HG02571 (cell line): ENCODE measurements around the gene ASB4.
A peak's percentile ranks its signal among the peaks of the same experiment; 100 is the strongest.

ENCODE experiments used
- ATAC-seq: cut with Tn5 transposase; IDR thresholded peaks from one replicate; pipeline ENCODE4 v1.9.1; 2021; ENCODE audit warnings: mild to moderate bottlenecking, moderate library complexity; ENCODE audit not compliant: unreplicated experiment

Gene ASB4

GRCh38 chr7:95525503-95525902 lies 39.8 kb downstream of the ASB4 start:
- no peak for ATAC-seq

- no peak for ATAC-seq
Observed at GRCh38 chr7:95526128-95526738, 40.5 kb downstream of the ASB4 start.

GRCh38 chr7:95527033-95527775 lies 41.5 kb downstream of the ASB4 start:
- peak; percentile 74 for ATAC-seq

- ATAC-seq: no peak
Observed at GRCh38 chr7:95527776-95528250, 42.1 kb downstream of the ASB4 start.

DNA sequence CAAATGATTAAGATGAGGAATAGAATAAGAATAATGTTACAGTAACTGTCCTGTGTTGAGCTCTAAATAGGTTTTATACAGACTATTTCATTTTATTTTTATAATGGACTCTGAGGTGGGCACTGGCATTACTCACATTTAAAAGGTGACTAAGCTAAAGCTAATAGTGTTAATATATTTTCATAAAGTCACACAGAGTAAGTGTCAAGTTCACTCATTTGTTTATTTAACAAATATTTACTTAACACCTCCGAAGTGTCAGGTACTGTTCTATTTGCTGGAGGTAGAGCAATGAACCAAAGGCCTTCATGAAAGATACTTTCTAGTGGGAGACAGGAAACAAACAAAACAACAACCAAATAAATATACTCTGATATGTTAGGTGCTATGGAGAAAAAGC lies 44.0 kb downstream of the ASB4 start:
- no peak for ATAC-seq

DNA sequence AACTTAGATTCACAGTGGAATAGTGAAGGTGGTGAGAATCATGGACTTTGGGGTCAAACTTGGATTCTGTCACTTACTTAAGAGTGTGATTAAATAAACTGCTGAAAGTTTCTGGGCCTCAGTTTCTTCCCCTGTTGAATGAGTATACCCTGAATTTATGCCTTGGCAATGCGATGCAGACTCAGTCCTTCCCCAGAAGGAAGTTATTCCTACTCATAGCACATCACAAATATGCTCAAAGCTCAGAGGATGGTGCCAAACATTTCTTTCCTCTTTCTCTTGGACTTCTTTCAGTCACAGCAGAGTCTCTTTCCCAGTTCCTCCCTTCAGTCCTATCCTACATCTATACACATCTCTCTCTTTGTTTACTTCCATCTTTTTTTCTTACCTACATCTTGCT lies 45.1 kb downstream of the ASB4 start:
- ATAC-seq: no peak

GRCh38 chr7:95531605-95532219 lies 46.0 kb downstream of the ASB4 start:
- no peak for ATAC-seq

DNA sequence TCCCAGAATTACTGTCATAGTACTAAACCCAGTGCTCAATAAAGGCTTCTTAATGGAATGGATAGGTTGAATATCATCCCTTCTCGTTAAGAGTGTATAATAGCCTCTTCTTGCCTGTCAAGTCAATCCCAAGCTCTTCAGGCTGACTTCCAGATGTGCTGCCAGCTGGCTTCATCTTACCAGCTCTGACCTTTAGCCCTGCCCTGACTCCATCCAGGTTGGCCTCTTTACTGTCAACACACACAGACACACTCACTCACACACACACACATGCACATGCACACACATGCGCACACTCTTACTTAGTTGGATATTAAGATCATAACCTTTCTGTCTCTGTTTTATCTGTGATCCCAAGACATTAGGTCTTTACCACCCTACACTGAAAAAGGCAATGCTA lies 49.1 kb downstream of the ASB4 start:
- no peak for ATAC-seq

GRCh38 chr7:95535662-95536061 lies 49.9 kb downstream of the ASB4 start:
- no peak for ATAC-seq

GRCh38 chr7:95536656-95537311 lies 51.0 kb downstream of the ASB4 start:
- ATAC-seq: no peak

DNA sequence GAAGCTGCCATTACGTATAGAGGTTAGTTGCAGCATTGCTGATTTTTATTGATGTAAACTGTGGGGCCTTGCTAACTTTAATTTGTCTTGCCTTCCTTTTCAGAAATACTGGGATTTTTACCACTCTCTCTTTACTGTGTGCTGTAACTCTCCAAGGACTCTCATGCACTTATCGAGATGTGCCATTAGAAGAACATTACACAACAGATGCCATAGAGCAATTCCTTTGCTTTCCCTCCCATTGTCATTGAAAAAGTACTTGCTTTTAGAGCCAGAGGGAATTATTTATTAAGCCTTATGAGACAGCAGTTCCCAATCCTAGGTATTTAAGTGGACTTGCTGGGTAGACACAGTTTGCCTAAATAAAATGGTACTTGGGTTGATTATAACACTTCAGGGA lies 51.7 kb downstream of the ASB4 start:
- no peak for ATAC-seq

- ATAC-seq: no peak
Observed at GRCh38 chr7:95539426-95539825, 53.7 kb downstream of the ASB4 start.

- ATAC-seq: no peak
Observed at GRCh38 chr7:95540366-95540765, 54.6 kb downstream of the ASB4 start.

DNA sequence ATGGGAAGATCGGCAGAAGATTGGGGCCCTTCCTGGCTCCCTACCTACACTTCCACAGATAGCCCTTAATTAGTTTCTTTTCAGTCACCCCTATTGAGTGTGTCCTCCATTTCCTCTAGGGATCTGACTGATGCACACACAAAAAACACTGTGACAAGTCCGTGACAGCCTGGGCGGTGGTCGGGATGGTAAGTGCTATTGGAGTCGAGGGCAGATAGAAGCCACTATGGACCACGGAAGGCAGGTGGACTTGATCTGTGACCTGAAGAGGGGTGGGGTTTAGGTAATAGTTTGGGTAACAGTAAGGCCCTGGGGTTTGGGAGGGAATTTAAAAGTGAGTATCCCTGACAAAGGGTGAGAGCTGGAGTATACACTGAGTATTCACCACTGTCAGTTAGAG lies 57.6 kb downstream of the ASB4 start:
- no peak for ATAC-seq

DNA sequence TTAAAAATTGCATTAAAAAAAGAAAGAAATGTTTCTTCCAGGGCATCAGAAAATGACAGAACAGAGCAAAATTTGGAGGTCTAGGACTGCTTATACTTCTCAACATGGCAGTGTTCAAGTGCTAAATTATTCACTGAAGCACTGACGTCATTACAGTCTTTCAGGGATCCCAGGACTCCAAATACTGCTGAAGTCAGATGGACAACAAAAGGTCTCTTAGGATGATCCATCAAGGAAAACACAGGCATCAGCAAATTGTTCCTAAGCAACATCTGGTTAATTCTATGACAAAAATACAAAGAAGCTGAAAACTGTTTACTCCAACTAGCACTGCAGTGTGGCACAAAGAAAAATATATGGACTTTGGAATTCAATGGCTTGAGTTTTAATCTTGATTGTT lies 58.4 kb downstream of the ASB4 start:
- no peak for ATAC-seq

- no peak for ATAC-seq
Observed at GRCh38 chr7:95545007-95545615, 59.4 kb downstream of the ASB4 start.

- no peak for ATAC-seq
Observed at GRCh38 chr7:95545673-95546072, 59.9 kb downstream of the ASB4 start.

DNA sequence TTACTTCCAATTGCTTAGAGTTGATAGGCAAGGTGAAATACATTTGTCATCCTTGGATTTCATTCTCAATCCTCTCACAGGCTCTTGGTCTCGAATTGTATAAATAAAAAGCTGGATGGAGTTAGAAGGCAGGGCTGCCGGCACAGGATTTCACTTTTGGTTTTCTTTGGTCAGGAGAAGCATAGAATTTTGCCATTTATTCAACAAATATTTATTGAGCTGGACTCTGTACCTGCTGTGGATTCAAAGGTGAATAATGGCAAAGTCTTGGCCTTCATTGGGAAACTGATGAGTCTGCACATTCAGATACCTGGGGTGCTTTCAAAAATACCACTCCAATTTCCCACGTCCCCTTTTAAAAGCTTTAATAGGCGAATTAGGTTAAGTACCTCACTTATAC lies 60.9 kb downstream of the ASB4 start:
- ATAC-seq: no peak

- ATAC-seq: no peak
Observed at GRCh38 chr7:95547361-95548348, 61.9 kb downstream of the ASB4 start.
